Lung (tissue), 12 donors: ENCODE data around the gene H1-8. TPM values are rescaled to one million over a fixed set of nuclear protein-coding genes. Genes with fewer than 3 reads are reported as not detected.

ENCODE experiments used
- ATAC-seq: fragments of 200-7000 bp; cut with Tn5 transposase; one replicate; pipeline ENCODE4 v1.9.1; 2020; ENCODE audit warnings: moderate number of reproducible peaks; ENCODE audit not compliant: insufficient read depth, low FRiP score
- DNase-seq, 3 donors: peaks; one replicate each; pipeline ENCODE4 v3.0.0-alpha.2; 2013 to 2017
- H3K27ac ChIP-seq, 2 donors: one replicate each; pipeline ENCODE4 v1.5.1; 2013; ENCODE audit warnings: mild to moderate bottlenecking in 2 of 2, moderate library complexity in 2 of 2, control low read depth in 1 of 2, inconsistent platforms in 1 of 2, low read depth in 1 of 2, low read length in 1 of 2
- H3K27me3 ChIP-seq, 3 donors: one replicate each; pipeline ENCODE4 v1.5.1; 2013; ENCODE audit warnings: low read length in 2 of 3; ENCODE audit not compliant: control insufficient read depth in 3 of 3, insufficient read depth in 3 of 3
- H3K36me3 ChIP-seq, 4 donors: one replicate each; pipeline ENCODE4 v1.5.1; 2013; ENCODE audit warnings: low read length in 4 of 4, mild to moderate bottlenecking in 1 of 4, moderate library complexity in 1 of 4; ENCODE audit not compliant: control insufficient read depth in 4 of 4, insufficient read depth in 4 of 4
- H3K4me1 ChIP-seq, 5 donors: one replicate each; pipeline ENCODE4 v1.5.1; 2013; ENCODE audit warnings: low read length in 5 of 5, mild to moderate bottlenecking in 2 of 5, moderate library complexity in 1 of 5; ENCODE audit not compliant: control insufficient read depth in 5 of 5, insufficient read depth in 5 of 5
- H3K4me3 ChIP-seq: one replicate; pipeline ENCODE4 v1.5.1; 2013; ENCODE audit warnings: mild to moderate bottlenecking, control low read depth, moderate library complexity
- H3K9ac ChIP-seq, 2 donors: one replicate each; pipeline ENCODE4 v1.5.1; 2013; ENCODE audit warnings: low read length in 2 of 2, control low read depth in 1 of 2; ENCODE audit not compliant: insufficient read depth in 1 of 2
- H3K9me3 ChIP-seq, 4 donors: one replicate each; pipeline ENCODE4 v1.5.1; 2013; ENCODE audit warnings: low read length in 3 of 4, mild to moderate bottlenecking in 1 of 4, moderate library complexity in 1 of 4; ENCODE audit not compliant: control insufficient read depth in 4 of 4, insufficient read depth in 3 of 4
- CTCF ChIP-seq: IDR thresholded peaks from 2 replicates; pipeline ENCODE4 v1.5.1; 2012; ENCODE audit warnings: mild to moderate bottlenecking; ENCODE audit errors: control extremely low read depth, extremely low read depth
- WGBS, 2 donors: extraction: QIAGEN DNeasy Blood & Tissue Kit; methylation state at CpG; one replicate each; pipeline ENCODE4 v1.1.7; 2013; 5-methylcytosine and 5-hydroxymethylcytosine counted together
- polyA plus RNA-seq, 2 donors: library from polyadenylated mRNA; stranded (reverse); fragments of 200-250 nt; gene quantifications; one replicate each; pipeline ENCODE4 v1.2.1, GENCODE V29; 2013
- total RNA-seq, 2 donors: library from RNA; depleted of rRNA in 1 of 2; stranded (reverse); fragments of >200 nt in 1 of 2; gene quantifications; one replicate each; pipeline ENCODE4 v1.2.1, GENCODE V29; 2014 to 2021
- donor health status: control.
- donor health status: control.
- donor health status: Bipolar disorder and iron deficiency.
- donor health status: healthy.
- donor health status: DM: yes; HTN: yes; CAD: no.

The H1-8 gene
- total and polyA plus RNA-seq, 4 donors, result not detected

DNA sequence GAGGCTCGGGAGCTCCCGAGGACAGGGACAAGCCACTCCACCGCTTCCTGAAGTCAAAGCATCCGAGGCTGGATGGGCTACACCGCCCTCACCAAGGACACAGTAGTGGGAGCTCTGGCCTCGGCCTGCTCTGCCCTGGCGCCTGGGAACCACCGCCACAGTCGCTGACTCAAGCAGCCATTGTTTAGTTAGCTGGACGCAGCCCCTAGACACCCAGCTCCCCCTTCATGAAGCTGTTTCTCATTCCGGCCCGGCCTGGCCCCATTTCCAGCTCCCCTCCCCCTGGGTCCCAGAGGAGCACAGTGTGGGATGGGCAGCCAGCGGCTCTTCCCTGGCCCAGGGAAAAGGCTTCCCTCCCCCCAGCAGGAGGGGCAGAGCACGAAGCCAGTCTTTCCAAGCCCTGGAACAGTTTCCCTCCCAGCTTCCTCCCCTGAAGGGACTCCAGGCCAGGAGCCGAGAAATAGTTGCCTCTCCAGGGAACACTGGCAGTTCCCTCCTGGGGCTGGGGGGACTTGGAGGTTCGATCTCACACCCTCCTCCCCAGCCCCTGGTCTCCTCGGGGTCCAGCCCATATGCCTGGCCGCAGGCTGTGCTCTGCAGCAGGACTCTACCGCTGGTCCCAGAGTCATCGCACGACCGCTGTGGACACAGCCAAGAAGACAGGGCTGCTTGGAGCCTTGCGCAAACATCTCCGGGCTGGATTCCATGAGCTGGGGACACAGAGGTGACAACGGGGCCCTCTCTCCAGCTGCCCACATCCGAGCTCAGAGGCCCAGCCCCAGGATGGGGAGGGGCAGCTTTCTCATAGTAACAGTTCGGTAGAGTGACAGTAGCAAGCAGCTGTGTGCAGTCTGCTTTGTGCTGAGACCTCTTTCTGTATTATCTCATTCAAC is 53.5 kb downstream of the H1-8 start:
- Histone ChIP-seq H3K27me3 (no peaks in the 10 kb centered on the region), H3K4me3 (no peak overlapping the region), H3K27ac (peak overlapping the region; percentile 79 to 85), H3K36me3 (no peaks in the 10 kb centered on the region), H3K4me1 (peaks cover 0 to 86% (median 54%) of the 10 kb centered on the region in 5 donors), H3K9ac (peak overlapping the region in 1 of 2 donors; percentile 74), H3K9me3 (no peaks in the 10 kb centered on the region)
- peak; percentile 94 to 98 (median 97) for DNase-seq
- ATAC-seq, result peak; percentile 25
- TF ChIP-seq CTCF, result no peak
- 27 to 38% methylated on average over 27 of the region's 27 CpGs for WGBS, 2 donors

DNA sequence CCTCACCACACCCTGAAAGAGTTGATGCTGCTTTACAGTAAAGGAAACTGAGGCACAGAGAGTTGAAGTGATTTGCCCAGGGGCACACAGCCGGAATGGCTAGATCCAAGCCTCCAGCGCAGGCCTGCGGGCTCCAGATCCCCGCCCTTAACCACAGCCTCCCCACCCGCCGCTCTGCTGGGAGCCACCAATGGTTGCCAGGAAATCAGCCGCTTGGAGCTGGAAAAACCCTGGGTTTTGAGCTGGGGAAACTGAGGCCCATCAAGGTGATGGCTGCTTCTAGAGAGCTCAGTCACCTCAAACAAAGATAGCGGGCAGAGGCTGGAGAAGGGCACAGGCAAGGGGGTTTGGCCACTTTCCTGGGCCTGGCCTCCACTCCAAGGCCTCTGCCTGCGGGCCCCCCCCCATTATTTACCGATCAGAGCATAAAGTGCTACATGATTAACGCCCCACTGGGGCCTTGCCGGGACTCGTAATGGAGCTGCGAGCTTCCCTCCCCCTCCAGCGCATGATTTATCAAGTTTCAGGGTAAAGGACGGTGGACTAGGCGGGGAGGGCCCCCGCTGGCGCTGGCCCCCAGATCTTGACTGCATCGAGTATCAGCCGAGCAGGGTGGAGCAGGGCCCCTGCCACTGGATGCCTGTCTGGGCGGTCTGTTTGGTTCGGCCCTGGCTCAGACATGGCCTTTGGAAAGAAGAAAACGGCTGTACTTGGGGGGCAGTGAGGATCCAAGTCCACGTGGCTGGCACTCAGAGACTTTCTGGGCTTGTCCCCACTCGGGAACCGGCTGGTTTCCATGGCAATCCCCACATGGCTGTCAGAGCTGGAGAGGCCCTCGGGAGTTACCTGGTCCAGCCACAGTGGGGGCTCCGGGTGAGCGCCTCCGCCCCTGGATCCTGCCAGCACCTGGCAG is 54.4 kb downstream of the H1-8 start:
- no peak overlapping the region for H3K4me3 ChIP-seq
- H3K4me1 ChIP-seq, result peaks cover 0 to 77% (median 57%) of the 10 kb centered on the region in 5 donors
- H3K9ac ChIP-seq, result peak overlapping the region in 1 of 2 donors; percentile 51
- ATAC-seq, result no peak
- DNase-seq, result peak; percentile 78 to 90 (median 84)
- no peaks in the 10 kb centered on the region for H3K9me3 ChIP-seq
- H3K27me3 ChIP-seq, result no peaks in the 10 kb centered on the region
- WGBS, 2 donors, result 31 to 37% methylated on average over 31 of the region's 31 CpGs
- H3K36me3 ChIP-seq, result no peaks in the 10 kb centered on the region
- no peak for TF ChIP-seq CTCF
- peak overlapping the region; percentile 79 to 85 for H3K27ac ChIP-seq

DNA sequence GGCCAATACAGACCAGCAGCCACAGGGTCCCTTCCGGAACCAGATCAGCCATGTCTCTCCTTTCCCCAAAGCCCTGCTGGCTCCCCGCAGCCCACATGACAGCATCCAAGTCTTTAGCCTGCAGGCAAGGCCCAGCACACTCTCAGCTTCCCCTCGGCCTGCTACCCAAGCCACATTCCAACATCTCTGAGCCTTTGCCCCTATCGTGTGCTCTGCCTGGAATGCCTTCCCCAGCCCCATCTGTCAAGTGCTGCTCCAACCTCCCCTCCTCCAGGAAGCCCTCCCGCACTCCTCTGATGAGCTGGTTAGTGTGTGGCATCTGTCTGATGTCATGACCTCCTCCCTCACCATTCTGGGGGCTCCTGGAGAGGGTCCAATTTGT is 55.0 kb downstream of the H1-8 start:
- Histone ChIP-seq H3K27me3 (no peaks in the 10 kb centered on the region), H3K4me1 (peaks cover 0 to 76% (median 59%) of the 10 kb centered on the region in 5 donors), H3K4me3 (no peak overlapping the region), H3K36me3 (no peaks in the 10 kb centered on the region), H3K9me3 (no peaks in the 10 kb centered on the region), H3K27ac (peak overlapping the region; percentile 79 to 85), H3K9ac (peak overlapping the region in 1 of 2 donors; percentile 51)
- TF ChIP-seq CTCF, result no peak
- DNase-seq (peak in 1 of 3 donors; percentile 55), ATAC-seq (no peak)
- 45 to 64% methylated on average over 5 of the region's 5 CpGs for WGBS, 2 donors
